ENCODE measurements around the gene CIRBP. TPM values are rescaled to one million over a fixed set of nuclear protein-coding genes. Genes with fewer than 3 reads are reported as not detected.
A peak's percentile ranks its signal among the peaks of the same experiment; 100 is the strongest.

CIRBP gene
- total RNA-seq, 2 experiments from 2014 or later, result 278 to 309 TPM

GRCh38 chr19:1220477-1220930, 48.6 kb upstream of the CIRBP start:
- intact Hi-C loops (cut with micrococcal nuclease; ENCODE audit: unreplicated experiment), result no loop called here
- peaks cover 41% of the 10 kb centered on the region for H3K36me3 ChIP-seq (ENCODE audit: insufficient read depth, low read length)
- POLR2A ChIA-PET, result no interaction called here

DNA sequence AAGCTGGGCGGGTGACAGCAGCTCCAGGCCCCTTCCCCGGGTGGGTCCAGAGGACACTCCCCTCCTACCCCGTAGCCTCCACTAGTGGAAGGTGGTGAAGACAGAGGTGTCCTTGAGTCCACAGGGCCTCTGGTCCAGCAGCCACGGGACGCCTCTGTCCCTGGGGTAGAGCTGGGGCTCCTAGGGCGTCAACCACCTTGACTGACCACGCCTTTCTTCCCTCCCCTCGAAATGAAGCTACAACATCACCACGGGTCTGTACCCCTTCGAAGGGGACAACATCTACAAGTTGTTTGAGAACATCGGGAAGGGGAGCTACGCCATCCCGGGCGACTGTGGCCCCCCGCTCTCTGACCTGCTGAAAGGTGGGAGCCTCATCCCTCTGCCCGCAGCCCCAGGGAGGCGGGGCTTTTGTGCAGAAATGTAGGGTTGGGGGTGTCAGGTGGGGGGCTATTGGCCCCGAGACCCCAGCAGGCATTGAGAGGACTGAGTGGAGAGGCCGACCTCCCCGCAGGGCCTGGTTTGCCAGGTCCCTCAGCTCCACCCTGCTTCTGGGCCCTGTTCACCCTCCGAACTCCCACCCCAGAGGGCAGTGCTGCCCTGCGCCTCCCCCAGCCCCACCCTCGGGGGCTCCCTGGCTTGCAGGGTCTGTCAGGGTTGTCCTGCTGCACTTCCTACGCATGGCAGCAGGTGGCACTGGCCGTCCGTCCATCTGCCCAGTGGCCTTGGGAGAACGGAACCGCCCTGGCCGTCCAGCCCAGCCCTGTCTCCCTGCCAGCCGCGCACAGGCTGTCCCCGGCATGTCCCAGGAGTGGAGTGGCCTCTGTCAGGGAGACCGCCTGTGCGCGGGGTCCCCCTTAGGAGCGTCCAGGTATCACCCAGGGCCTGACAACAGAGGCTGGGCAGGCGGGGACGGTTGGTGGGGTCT, 47.9 kb upstream of the CIRBP start:
- Histone ChIP-seq H3K4me3 (ENCODE audit: low read depth, low read length, poor library complexity, severe bottlenecking) (no peak overlapping the region), H3K27ac (ENCODE audit: low read depth, low read length, poor library complexity, severe bottlenecking) (no peak overlapping the region), H3K79me2 (ENCODE audit: insufficient read depth, low read depth, low read length) (0 out of 2 replicates have a peak, but pooled peaks cover under 1% of the 10 kb centered on the region), H4K20me1 (ENCODE audit: insufficient read depth, low read length) (no peaks in the 10 kb centered on the region), H3K36me3 (ENCODE audit: insufficient read depth, low read length) (peaks cover 39% of the 10 kb centered on the region), H3K9me2 (ENCODE audit: insufficient read depth, low read length) (no peaks in the 10 kb centered on the region), H3K4me2 (ENCODE audit: low read length) (no peak overlapping the region), H3K9me3 (ENCODE audit: low read length) (no peaks in the 10 kb centered on the region), H2AFZ (ENCODE audit: low read length) (no peak overlapping the region), H3K4me1 (ENCODE audit: insufficient read depth, low read length, poor library complexity, severe bottlenecking) (peaks cover 5% of the 10 kb centered on the region)
- no peak for DNase-seq (ENCODE audit: low spot score)
- intact Hi-C loops (cut with micrococcal nuclease; ENCODE audit: unreplicated experiment), result no loop called here
- no peak for TF ChIP-seq EZH2phosphoT487 (IDR thresholded peaks at IDR 0.05; ENCODE audit: borderline replicate concordance, low read depth, low read length)
- TF ChIP-seq, protein P1, sequence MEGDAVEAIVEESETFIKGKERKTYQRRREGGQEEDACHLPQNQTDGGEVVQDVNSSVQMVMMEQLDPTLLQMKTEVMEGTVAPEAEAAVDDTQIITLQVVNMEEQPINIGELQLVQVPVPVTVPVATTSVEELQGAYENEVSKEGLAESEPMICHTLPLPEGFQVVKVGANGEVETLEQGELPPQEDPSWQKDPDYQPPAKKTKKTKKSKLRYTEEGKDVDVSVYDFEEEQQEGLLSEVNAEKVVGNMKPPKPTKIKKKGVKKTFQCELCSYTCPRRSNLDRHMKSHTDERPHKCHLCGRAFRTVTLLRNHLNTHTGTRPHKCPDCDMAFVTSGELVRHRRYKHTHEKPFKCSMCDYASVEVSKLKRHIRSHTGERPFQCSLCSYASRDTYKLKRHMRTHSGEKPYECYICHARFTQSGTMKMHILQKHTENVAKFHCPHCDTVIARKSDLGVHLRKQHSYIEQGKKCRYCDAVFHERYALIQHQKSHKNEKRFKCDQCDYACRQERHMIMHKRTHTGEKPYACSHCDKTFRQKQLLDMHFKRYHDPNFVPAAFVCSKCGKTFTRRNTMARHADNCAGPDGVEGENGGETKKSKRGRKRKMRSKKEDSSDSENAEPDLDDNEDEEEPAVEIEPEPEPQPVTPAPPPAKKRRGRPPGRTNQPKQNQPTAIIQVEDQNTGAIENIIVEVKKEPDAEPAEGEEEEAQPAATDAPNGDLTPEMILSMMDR (conservative IDR thresholded peaks at IDR 0.05; ENCODE audit: low read length), result peak; percentile 53
- BruUV-seq (replicated peaks), result no TSS peak
- ChIA-PET POLR2A (no interaction called here), CTCF (ENCODE audit: unreplicated experiment) (no interaction called here)

More at GRCh38 chr19:1220477-1220930, 48.6 kb upstream of the CIRBP start:
- H3K4me1 ChIP-seq (ENCODE audit: insufficient read depth, low read length, poor library complexity, severe bottlenecking), result peaks cover 5% of the 10 kb centered on the region
- H4K20me1 ChIP-seq (ENCODE audit: insufficient read depth, low read length), result no peaks in the 10 kb centered on the region
- DNase-seq (ENCODE audit: low spot score), result peak; percentile 47
- H3K9me2 ChIP-seq (ENCODE audit: insufficient read depth, low read length), result no peaks in the 10 kb centered on the region
- H3K27ac ChIP-seq (ENCODE audit: low read depth, low read length, poor library complexity, severe bottlenecking), result no peak overlapping the region
- H3K4me3 ChIP-seq (ENCODE audit: low read depth, low read length, poor library complexity, severe bottlenecking), result no peak overlapping the region
- H2AFZ ChIP-seq (ENCODE audit: low read length), result no peak overlapping the region
- 0 out of 2 replicates have a peak, but pooled peaks cover 3% of the 10 kb centered on the region for H3K79me2 ChIP-seq (ENCODE audit: insufficient read depth, low read depth, low read length)
- H3K4me2 ChIP-seq (ENCODE audit: low read length), result no peak overlapping the region
- H3K9me3 ChIP-seq (ENCODE audit: low read length), result no peaks in the 10 kb centered on the region
- CTCF ChIA-PET (ENCODE audit: unreplicated experiment), result no interaction called here
- no peak for TF ChIP-seq EZH2phosphoT487 (IDR thresholded peaks at IDR 0.05; ENCODE audit: borderline replicate concordance, low read depth, low read length)
- TF ChIP-seq, protein P1 (conservative IDR thresholded peaks at IDR 0.05; ENCODE audit: low read length), result peak; percentile 73
- BruUV-seq (replicated peaks), result no TSS peak

DNA sequence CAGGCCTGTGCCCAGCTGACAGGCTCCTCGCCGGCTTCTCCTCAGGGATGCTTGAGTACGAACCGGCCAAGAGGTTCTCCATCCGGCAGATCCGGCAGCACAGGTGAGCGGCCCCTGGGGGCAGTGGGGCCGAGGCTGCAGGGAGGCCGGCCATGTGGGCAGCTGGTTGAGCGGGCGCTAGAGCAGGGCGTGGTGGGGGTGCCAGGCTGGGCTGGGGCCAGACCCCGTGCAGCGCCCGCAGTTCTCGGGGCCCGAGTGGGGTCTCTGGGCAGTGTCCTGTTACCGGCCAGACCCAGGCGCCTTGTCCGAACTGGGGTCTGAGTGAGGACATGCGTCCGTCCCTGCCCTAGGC, 47.3 kb upstream of the CIRBP start:
- CTCF ChIA-PET (ENCODE audit: unreplicated experiment), result no interaction called here
- H4K20me1 ChIP-seq (ENCODE audit: insufficient read depth, low read length), result no peaks in the 10 kb centered on the region
- H3K79me2 ChIP-seq (ENCODE audit: insufficient read depth, low read depth, low read length), result no peaks in the 10 kb centered on the region

More for the DNA sequence above, 47.3 kb upstream of the CIRBP start:
- intact Hi-C loops (cut with micrococcal nuclease; ENCODE audit: unreplicated experiment), result no loop called here
- peaks cover 3% of the 10 kb centered on the region for H3K4me1 ChIP-seq (ENCODE audit: insufficient read depth, low read length, poor library complexity, severe bottlenecking)
- TF ChIP-seq EZH2phosphoT487 (IDR thresholded peaks at IDR 0.05; ENCODE audit: borderline replicate concordance, low read depth, low read length), result no peak
- TF ChIP-seq, protein P1 (conservative IDR thresholded peaks at IDR 0.05; ENCODE audit: low read length), result no peak
- no peak overlapping the region for H3K27ac ChIP-seq (ENCODE audit: low read depth, low read length, poor library complexity, severe bottlenecking)
- no peak for DNase-seq (ENCODE audit: low spot score)
- H3K9me2 ChIP-seq (ENCODE audit: insufficient read depth, low read length), result no peaks in the 10 kb centered on the region
- H3K4me3 ChIP-seq (ENCODE audit: low read depth, low read length, poor library complexity, severe bottlenecking), result no peak overlapping the region
- H3K9me3 ChIP-seq (ENCODE audit: low read length), result no peaks in the 10 kb centered on the region
- H3K4me2 ChIP-seq (ENCODE audit: low read length), result no peak overlapping the region
- POLR2A ChIA-PET, result no interaction called here
- no TSS peak for BruUV-seq (replicated peaks)
- H3K36me3 ChIP-seq (ENCODE audit: insufficient read depth, low read length), result peaks cover 44% of the 10 kb centered on the region
- no peak overlapping the region for H2AFZ ChIP-seq (ENCODE audit: low read length)

Measured in OCI-LY7 (cell line).